GM23338 (cell line): ENCODE data around the gene TMEM204. TPM values are rescaled to one million over a fixed set of nuclear protein-coding genes. Genes with fewer than 3 reads are reported as not detected.

ENCODE experiments used
- ATAC-seq: fragments of 200-7000 bp; cut with Tn5 transposase; 3 replicates; pipeline ENCODE4 v1.9.1; 2020
- DNase-seq: peaks from one replicate; pipeline ENCODE4 v3.0.0-alpha.2; 2015; ENCODE audit warnings: low spot score
- H2AFZ ChIP-seq: fragments of 200-600 bp; sonication (generic); 2 replicates; pipeline ENCODE4 v1.8.0; 2016; ENCODE audit warnings: antibody characterized with exemption, mild to moderate bottlenecking, moderate library complexity
- H3F3A ChIP-seq: fragments of 200-600 bp; sonication (generic); replicated peaks from 2 replicates; pipeline ENCODE4 v1.8.0; 2017; ENCODE audit warnings: antibody characterized with exemption, mixed run types, low read depth
- H3K27ac ChIP-seq: fragments of 200-600 bp; sonication (generic); 2 replicates; pipeline ENCODE4 v1.6.1; 2016; ENCODE audit warnings: low read depth
- H3K27me3 ChIP-seq: fragments of 200-600 bp; sonication (generic); 2 replicates; pipeline ENCODE4 v1.8.0; 2016; ENCODE audit warnings: mild to moderate bottlenecking, mixed run types, moderate library complexity; ENCODE audit not compliant: insufficient read depth
- H3K36me3 ChIP-seq: fragments of 200-600 bp; sonication (generic); 2 replicates; pipeline ENCODE4 v1.8.0; 2016; ENCODE audit warnings: mild to moderate bottlenecking; ENCODE audit not compliant: insufficient read depth
- H3K4me1 ChIP-seq: fragments of 200-600 bp; sonication (generic); 2 replicates; pipeline ENCODE4 v1.8.0; 2016; ENCODE audit warnings: mild to moderate bottlenecking, moderate library complexity; ENCODE audit not compliant: insufficient read depth
- H3K4me2 ChIP-seq: fragments of 200-600 bp; sonication (generic); 2 replicates; pipeline ENCODE4 v1.7.1; 2017; ENCODE audit warnings: mixed run types
- H3K4me3 ChIP-seq: fragments of 200-600 bp; sonication (generic); 2 replicates; pipeline ENCODE4 v1.6.1; 2016; ENCODE audit warnings: mixed run types
- H3K79me2 ChIP-seq: fragments of 200-600 bp; sonication (generic); replicated peaks from 2 replicates; pipeline ENCODE4 v1.8.0; 2017; ENCODE audit warnings: mild to moderate bottlenecking; ENCODE audit not compliant: insufficient read depth
- H3K9me2 ChIP-seq: fragments of 200-600 bp; sonication (generic); 2 replicates; pipeline ENCODE4 v1.8.0; 2017; ENCODE audit not compliant: insufficient read depth
- H4K20me1 ChIP-seq: fragments of 200-600 bp; sonication (generic); replicated peaks from 2 replicates; pipeline ENCODE4 v1.8.0; 2017; ENCODE audit warnings: mild to moderate bottlenecking; ENCODE audit not compliant: insufficient read depth
- H3K27ac Mint-ChIP-seq: 2 replicates; pipeline ENCODE4 v1.8.0; 2020; ENCODE audit warnings: inconsistent platforms, mild to moderate bottlenecking, moderate library complexity, mixed read lengths
- H3K27me3 Mint-ChIP-seq: 3 replicates; pipeline ENCODE4 v1.8.0; 2022; ENCODE audit warnings: low read depth, mild to moderate bottlenecking, moderate library complexity, mixed read lengths, inconsistent platforms; ENCODE audit not compliant: insufficient read depth, poor library complexity
- H3K36me3 Mint-ChIP-seq: 3 replicates; pipeline ENCODE4 v1.8.0; 2021; ENCODE audit warnings: low read depth, mild to moderate bottlenecking, inconsistent platforms, moderate library complexity, mixed read lengths
- H3K4me1 Mint-ChIP-seq: 3 replicates; pipeline ENCODE4 v1.8.0; 2020; ENCODE audit warnings: mild to moderate bottlenecking, inconsistent platforms, mixed read lengths
- H3K4me3 Mint-ChIP-seq: 3 replicates; pipeline ENCODE4 v1.8.0; 2021; ENCODE audit warnings: moderate library complexity, mild to moderate bottlenecking, inconsistent platforms, mixed read lengths
- H3K9me3 Mint-ChIP-seq: 3 replicates; pipeline ENCODE4 v1.8.0; 2020; ENCODE audit warnings: moderate library complexity, mild to moderate bottlenecking, inconsistent platforms, mixed read lengths
- CREB1 ChIP-seq: fragments of 250-450 bp; sonication (Bioruptor Pico); IDR thresholded peaks from 2 replicates; pipeline ENCODE4 v1.5.0; 2020; ENCODE audit warnings: low read depth, mild to moderate bottlenecking, moderate library complexity
- CTCF ChIP-seq, 2 experiments: fragments of 200-600 bp in 1 of 2; sonication (generic) in 1 of 2; conservative IDR thresholded peaks; 2 replicates each; pipeline versions ENCODE4 v1.5.1 to v1.6.1; 2016 to 2017; ENCODE audit warnings: antibody characterized with exemption in 2 of 2, low read depth in 2 of 2, mild to moderate bottlenecking in 2 of 2, moderate library complexity in 1 of 2
- EZH2 ChIP-seq: fragments of 200-600 bp; sonication (generic); IDR thresholded peaks from one replicate; pipeline ENCODE4 v1.8.0; 2017; ENCODE audit warnings: antibody characterized with exemption, mild to moderate bottlenecking, low read depth; ENCODE audit not compliant: unreplicated experiment
- EZH2phosphoT487 ChIP-seq: fragments of 200-600 bp; sonication (generic); IDR thresholded peaks from one replicate; pipeline ENCODE4 v1.8.1; 2018; ENCODE audit warnings: antibody characterized with exemption; ENCODE audit not compliant: unreplicated experiment
- JUNB ChIP-seq: IDR thresholded peaks from one replicate; pipeline ENCODE4 v1.6.1; 2016; ENCODE audit warnings: antibody characterized with exemption; ENCODE audit not compliant: unreplicated experiment
- NANOG ChIP-seq: IDR thresholded peaks from 2 replicates; pipeline ENCODE4 v1.6.1; 2016; ENCODE audit warnings: antibody characterized with exemption, borderline replicate concordance
- POLR2AphosphoS5 ChIP-seq: IDR thresholded peaks from 2 replicates; pipeline ENCODE4 v1.6.1; 2016; ENCODE audit warnings: antibody characterized with exemption, low read depth
- REST ChIP-seq: IDR thresholded peaks from one replicate; pipeline ENCODE4 v1.6.1; 2018; ENCODE audit warnings: antibody characterized with exemption; ENCODE audit not compliant: unreplicated experiment
- STAT1 ChIP-seq: IDR thresholded peaks from one replicate; pipeline ENCODE4 v1.6.1; 2016; ENCODE audit warnings: antibody characterized with exemption; ENCODE audit not compliant: unreplicated experiment
- ZNF114 ChIP-seq: fragments of 250-450 bp; sonication (Bioruptor Pico); IDR thresholded peaks from 2 replicates; pipeline ENCODE4 v1.5.0; 2020; ENCODE audit warnings: mild to moderate bottlenecking, moderate library complexity
- ZNF331 ChIP-seq: fragments of 250-450 bp; sonication (Bioruptor Pico); IDR thresholded peaks from 2 replicates; pipeline ENCODE4 v1.5.0; 2020; ENCODE audit warnings: low read depth, mild to moderate bottlenecking, moderate library complexity
- ZNF462 ChIP-seq: fragments of 250-450 bp; sonication (Bioruptor Pico); IDR thresholded peaks from 2 replicates; pipeline ENCODE4 v1.5.0; 2020; ENCODE audit warnings: mild to moderate bottlenecking, moderate library complexity
- polyA plus RNA-seq: library from polyadenylated mRNA; unstranded; fragments of >200 nt; fragmentation: Nextera tagmentation; extraction: Ambion mirVana; gene quantifications from 2 replicates; pipeline ENCODE4 v1.2.1, GENCODE V29; 2016
- total RNA-seq: library from RNA; depleted of rRNA; stranded (reverse); fragments of >200 nt; shearing (Covaris generic); gene quantifications from 2 replicates; pipeline ENCODE4 v1.2.3, GENCODE V29; 2014

The TMEM204 gene
- total and polyA plus RNA-seq, 2 experiments from 2014 or later = 0.14 to 0.21 TPM

GRCh38 chr16:1559446-1559975 lies 26.0 kb downstream of the TMEM204 start:
- no peak for ATAC-seq
- no peak overlapping the region for H3K4me3 Mint-ChIP-seq

More at GRCh38 chr16:1559446-1559975, 26.0 kb downstream of the TMEM204 start:
- H3K36me3 Mint-ChIP-seq = peaks cover 33% of the 10 kb centered on the region
- Histone ChIP-seq H4K20me1 (no peaks in the 10 kb centered on the region), H3K9me2 (no peaks in the 10 kb centered on the region), H3K4me2 (no peak overlapping the region), H3K27me3 (no peaks in the 10 kb centered on the region), H2AFZ (no peak overlapping the region), H3K36me3 (no peaks in the 10 kb centered on the region), H3F3A (no peaks in the 10 kb centered on the region), H3K27ac (no peak overlapping the region; the same call in 1 of the 2 replicates), H3K4me1 (no peaks in the 10 kb centered on the region), H3K4me3 (no peak overlapping the region), H3K79me2 (no peaks in the 10 kb centered on the region)
- TF ChIP-seq STAT1 (no peak), POLR2AphosphoS5 (no peak), ZNF462 (CRISPR knock-in tag) (no peak), CREB1 (CRISPR knock-in tag) (no peak), ZNF114 (no peak), REST (no peak), CTCF (conservative IDR thresholded peaks at IDR 0.05; ENCODE audit: low read depth in 2 of 2) (no peak), EZH2phosphoT487 (no peak), JUNB (no peak), ZNF331 (CRISPR knock-in tag) (no peak), EZH2 (no peak), NANOG (no peak)
- no peak for DNase-seq
- peaks cover 7% of the 10 kb centered on the region; the same call in 2 of the 3 replicates for H3K4me1 Mint-ChIP-seq
- H3K27ac Mint-ChIP-seq = no peak overlapping the region
- H3K27me3 Mint-ChIP-seq = peaks cover 1% of the 10 kb centered on the region
- no peaks in the 10 kb centered on the region for H3K9me3 Mint-ChIP-seq
